SK-N-SH (cell line): ENCODE data around the gene APBA2. TPM values are rescaled to one million over a fixed set of nuclear protein-coding genes. Genes with fewer than 3 reads are reported as not detected.

Experiments
- CTCF ChIA-PET: fragments of 300-600, 350-600 bp; formaldehyde crosslinking; extraction: SDS; loops from one replicate; lab custom pipeline; 2021; lab: Yijun Ruan, JAX
- POLR2A ChIA-PET: fragments of 350-600 bp; sonication (Branson Sonifier 250); formaldehyde crosslinking; extraction: SDS; loops from one replicate; lab custom pipeline; 2020; ENCODE audit warnings: antibody characterized with exemption, inconsistent platforms; lab: Yijun Ruan, JAX
- DNase-seq: peaks from one replicate; pipeline ENCODE4 v3.0.0; 2012
- H2AFZ ChIP-seq: fragments of 200-600 bp; sonication (generic); 2 replicates; pipeline ENCODE4 v1.8.1; 2016; ENCODE audit warnings: antibody characterized with exemption, mild to moderate bottlenecking, low read depth
- H3F3A ChIP-seq: fragments of 200-600 bp; sonication (generic); replicated peaks from 2 replicates; pipeline ENCODE3; 2016; ENCODE audit warnings: antibody characterized with exemption, mild to moderate bottlenecking; ENCODE audit not compliant: insufficient read depth
- H3K27ac ChIP-seq, 2 experiments: fragments of 200-500 bp in 1 of 2; fragments of 200-600 bp in 1 of 2; sonication (Bioruptor generic) in 1 of 2; sonication (generic), shearing (Covaris generic) in 1 of 2; 2 replicates each; pipeline versions ENCODE4 v1.5.1 to v1.6.1; 2014 to 2016; ENCODE audit warnings: low read depth in 2 of 2, inconsistent platforms in 1 of 2, low read length in 1 of 2, mild to moderate bottlenecking in 1 of 2, mixed read lengths in 1 of 2
- H3K27me3 ChIP-seq: fragments of 200-600 bp; sonication (generic), shearing (Covaris generic); 2 replicates; pipeline ENCODE4 v1.6.1; 2016; ENCODE audit warnings: mixed run types; ENCODE audit not compliant: insufficient read depth
- H3K36me3 ChIP-seq, 2 experiments: fragments of 200-500 bp in 1 of 2; fragments of 200-600 bp in 1 of 2; sonication (Bioruptor generic) in 1 of 2; sonication (generic) in 1 of 2; replicated peaks in 1 of 2; 2 replicates each; pipeline versions ENCODE3 to v1.5.1; 2014 to 2016; ENCODE audit warnings: low read length in 1 of 2, mild to moderate bottlenecking in 1 of 2; ENCODE audit not compliant: insufficient read depth in 2 of 2, control insufficient read depth in 1 of 2
- H3K4me1 ChIP-seq, 2 experiments: fragments of 200-500 bp in 1 of 2; fragments of 200-600 bp in 1 of 2; sonication (Bioruptor generic) in 1 of 2; sonication (generic), shearing (Covaris generic) in 1 of 2; 2 replicates each; pipeline versions ENCODE4 v1.5.1 to v1.6.1; 2014 to 2016; ENCODE audit warnings: low read depth in 1 of 2, low read length in 1 of 2, mixed run types in 1 of 2; ENCODE audit not compliant: insufficient read depth in 2 of 2, control insufficient read depth in 1 of 2
- H3K4me2 ChIP-seq: fragments of 200-600 bp; sonication (generic), shearing (Covaris generic); 2 replicates; pipeline ENCODE4 v1.6.1; 2017; ENCODE audit warnings: mixed run types
- H3K4me3 ChIP-seq, 2 experiments: fragments of 200-500 bp in 1 of 2; fragments of 200-600 bp in 1 of 2; sonication (Bioruptor generic) in 1 of 2; sonication (generic), shearing (Covaris generic) in 1 of 2; 2 replicates each; pipeline versions ENCODE4 v1.5.1 to v1.8.1; 2014 to 2016; ENCODE audit warnings: low read depth in 2 of 2, inconsistent platforms in 1 of 2, low read length in 1 of 2, mild to moderate bottlenecking in 1 of 2, mixed read lengths in 1 of 2, moderate library complexity in 1 of 2
- H3K79me2 ChIP-seq: fragments of 200-600 bp; sonication (generic); 2 replicates; pipeline ENCODE4 v1.8.1; 2017; ENCODE audit warnings: mild to moderate bottlenecking; ENCODE audit not compliant: insufficient read depth
- H3K9ac ChIP-seq: fragments of 200-600 bp; sonication (generic); 2 replicates; pipeline ENCODE4 v1.6.1; 2017; ENCODE audit warnings: mixed run types
- H3K9me2 ChIP-seq: fragments of 200-600 bp; sonication (generic); 2 replicates; pipeline ENCODE4 v1.6.1; 2017; ENCODE audit warnings: mixed run types
- H3K9me3 ChIP-seq: fragments of 200-600 bp; sonication (generic); 2 replicates; pipeline ENCODE4 v1.6.1; 2017; ENCODE audit warnings: mixed run types, mild to moderate bottlenecking, moderate library complexity
- H4K20me1 ChIP-seq: fragments of 200-600 bp; sonication (generic); 2 replicates; pipeline ENCODE4 v1.6.1; 2017; ENCODE audit warnings: mild to moderate bottlenecking, mixed run types; ENCODE audit not compliant: insufficient read depth
- CTCF ChIP-seq: fragments of 200-600 bp; sonication (generic); IDR thresholded peaks from 2 replicates; pipeline ENCODE4 v1.6.1; 2017; ENCODE audit warnings: antibody characterized with exemption, mild to moderate bottlenecking, moderate library complexity
- ELF1 ChIP-seq: IDR thresholded peaks from 2 replicates; pipeline ENCODE4 v1.4.0; 2012
- FOXM1 ChIP-seq: IDR thresholded peaks from 2 replicates; pipeline ENCODE4 v1.4.0; 2012; ENCODE audit warnings: low read depth, mild to moderate bottlenecking
- GATA2 ChIP-seq: sonication (generic); formaldehyde crosslinking; IDR thresholded peaks from 2 replicates; pipeline ENCODE4 v1.5.0; 2020; ENCODE audit warnings: mild to moderate bottlenecking, missing genetic modification reagents
- IRF3 ChIP-seq: fragments of 150-350 bp; IDR thresholded peaks from 2 replicates; pipeline ENCODE4 v1.6.1; 2016; ENCODE audit warnings: mild to moderate bottlenecking, low read depth, low read length
- JUND ChIP-seq: IDR thresholded peaks from 2 replicates; pipeline ENCODE4 v1.4.0; 2012
- MAX ChIP-seq: IDR thresholded peaks from 2 replicates; pipeline ENCODE4 v1.4.0; 2012; ENCODE audit warnings: low read depth
- MXI1 ChIP-seq: IDR thresholded peaks from 2 replicates; pipeline ENCODE4 v1.6.1; 2012; ENCODE audit warnings: mild to moderate bottlenecking, low read depth, low read length, improper control_type of control experiment
- NFIC ChIP-seq: IDR thresholded peaks from 2 replicates; pipeline ENCODE4 v1.4.0; 2012; ENCODE audit warnings: borderline replicate concordance
- PBX3 ChIP-seq: IDR thresholded peaks from 2 replicates; pipeline ENCODE4; 2012
- RAD21 ChIP-seq: IDR thresholded peaks from 2 replicates; pipeline ENCODE4 v1.6.1; 2012; ENCODE audit warnings: mild to moderate bottlenecking, low read length
- RCOR1 ChIP-seq: fragments of 150-350 bp; IDR thresholded peaks from 2 replicates; pipeline ENCODE4 v1.6.1; 2017; ENCODE audit warnings: antibody characterized with exemption, low read length
- REST ChIP-seq: IDR thresholded peaks from 2 replicates; pipeline ENCODE4 v1.6.1; 2012; ENCODE audit warnings: mild to moderate bottlenecking, low read depth, low read length, moderate library complexity
- RFX5 ChIP-seq: IDR thresholded peaks from 2 replicates; pipeline ENCODE4 v1.6.1; 2012; ENCODE audit warnings: mild to moderate bottlenecking, improper control_type of control experiment, low read length
- SMC3 ChIP-seq: IDR thresholded peaks from 2 replicates; pipeline ENCODE4 v1.6.1; 2012; ENCODE audit warnings: low read depth, low read length, improper control_type of control experiment
- TCF12 ChIP-seq: IDR thresholded peaks from 2 replicates; pipeline ENCODE4 v1.4.0; 2012
- TEAD4 ChIP-seq: IDR thresholded peaks from 2 replicates; pipeline ENCODE4 v1.4.0; 2012; ENCODE audit warnings: mild to moderate bottlenecking, borderline replicate concordance; ENCODE audit not compliant: insufficient read depth
- USF1 ChIP-seq: IDR thresholded peaks from 2 replicates; pipeline ENCODE4 v1.4.0; 2012; ENCODE audit warnings: low read depth, borderline replicate concordance
- USF2 ChIP-seq: fragments of 150-350 bp; IDR thresholded peaks from 2 replicates; pipeline ENCODE4 v1.6.1; 2017; ENCODE audit warnings: antibody characterized with exemption, low read length, low read depth, borderline replicate concordance
- YY1 ChIP-seq: IDR thresholded peaks from 2 replicates; pipeline ENCODE4 v1.4.0; 2012; ENCODE audit warnings: low read depth, mild to moderate bottlenecking
- WGBS: methylation state at CpG from one replicate; pipeline ENCODE4 v1.1.6; 2017; ENCODE audit warnings: low lambda C conversion rate; 5-methylcytosine and 5-hydroxymethylcytosine counted together
- polyA plus RNA-seq, 3 experiments: library from polyadenylated mRNA; depleted of rRNA; stranded (reverse); fragments of >200 nt; gene quantifications; 2 replicates each; pipeline ENCODE4 v1.2.3, GENCODE V29; 2012

The APBA2 gene
- polyA plus RNA-seq, 1 of the 3 experiments (the other 2 are of a cell fraction) = 12.7 TPM

- TF ChIP-seq REST = no peak
- TF ChIP-seq SMC3 = no peak
- no peak for TF ChIP-seq JUND
- no peak for TF ChIP-seq GATA2 (CRISPR knock-in tag)
- no peak for TF ChIP-seq CTCF
- no peak for TF ChIP-seq RCOR1
- no peak for TF ChIP-seq MAX
- no peak for TF ChIP-seq MXI1
- no peak for TF ChIP-seq PBX3
Observed at GRCh38 chr15:29086891-29087290, 201.1 kb downstream of the APBA2 start (continued).

- H3K79me2 ChIP-seq = no peaks in the 10 kb centered on the region
- no peak overlapping the region for H3K9ac ChIP-seq
- H3K36me3 ChIP-seq = no peaks in the 10 kb centered on the region
- H3F3A ChIP-seq = no peaks in the 10 kb centered on the region
- no peak overlapping the region for H3K4me2 ChIP-seq
- H3K27ac ChIP-seq = no peak overlapping the region
- no peaks in the 10 kb centered on the region for H3K9me2 ChIP-seq
- ChIA-PET CTCF (interaction anchor here (1.0 to 6.9 kb wide), 4 partner anchors 14 to 113 kb away, joined by 3 to 51 read pairs (median 19); no protein-coding TSS in a partner anchor), POLR2A (no interaction called here)
- H3K4me1 ChIP-seq = no peaks in the 10 kb centered on the region; a peak in 1 of 4 replicates
- 77% methylated on average over 10 of the region's 16 CpGs for WGBS
- H4K20me1 ChIP-seq = no peaks in the 10 kb centered on the region
- no peaks in the 10 kb centered on the region for H3K27me3 ChIP-seq
- no peak for DNase-seq
- no peak overlapping the region for H3K4me3 ChIP-seq
- no peak overlapping the region for H2AFZ ChIP-seq
- no peaks in the 10 kb centered on the region for H3K9me3 ChIP-seq
- TF ChIP-seq RCOR1 (no peak), FOXM1 (no peak), TCF12 (no peak), ELF1 (no peak), PBX3 (no peak), SMC3 (no peak), YY1 (no peak), USF2 (no peak), TEAD4 (no peak), JUND (no peak), NFIC (no peak), USF1 (no peak), RAD21 (no peak), RFX5 (no peak), IRF3 (no peak)
Observed at GRCh38 chr15:29087521-29088285, 201.9 kb downstream of the APBA2 start.
